Activated T-helper 17 cell treated with anti-CD3 and anti-CD28 coated beads, Interleukin-2, amount 50 U/mL, for 72 hours (primary cell): ENCODE results near the gene ZBTB48. TPM values are rescaled to one million over a fixed set of nuclear protein-coding genes. Genes with fewer than 3 reads are reported as not detected.

ENCODE experiments used
- ATAC-seq: fragments of 150-1000 bp; cut with Tn5 transposase; replicated peaks from 2 replicates; pipeline ENCODE4 v1.10.0; 2021; ENCODE audit warnings: mild to moderate bottlenecking, moderate library complexity
- H3K27ac Mint-ChIP-seq: one replicate; pipeline ENCODE4 v1.8.0; 2022; ENCODE audit warnings: mixed read lengths
- H3K27me3 Mint-ChIP-seq: one replicate; pipeline ENCODE4 v1.8.0; 2022; ENCODE audit warnings: mixed read lengths
- H3K36me3 Mint-ChIP-seq: one replicate; pipeline ENCODE4 v1.8.0; 2022; ENCODE audit warnings: low read depth, mild to moderate bottlenecking, mixed read lengths
- H3K4me1 Mint-ChIP-seq: one replicate; pipeline ENCODE4 v1.8.0; 2022; ENCODE audit warnings: mixed read lengths
- H3K4me3 Mint-ChIP-seq: one replicate; pipeline ENCODE4 v1.8.0; 2022; ENCODE audit warnings: mild to moderate bottlenecking, mixed read lengths
- H3K9me3 Mint-ChIP-seq: one replicate; pipeline ENCODE4 v1.8.0; 2022; ENCODE audit warnings: mixed read lengths
- total RNA-seq, 2 donors: library from RNA; stranded (reverse); gene quantifications; one replicate each; pipeline ENCODE4 v1.2.3, GENCODE V29; 2022

Gene ZBTB48
- total RNA-seq, 2 donors from 2014 or later: 22.0 to 28.5 TPM

DNA sequence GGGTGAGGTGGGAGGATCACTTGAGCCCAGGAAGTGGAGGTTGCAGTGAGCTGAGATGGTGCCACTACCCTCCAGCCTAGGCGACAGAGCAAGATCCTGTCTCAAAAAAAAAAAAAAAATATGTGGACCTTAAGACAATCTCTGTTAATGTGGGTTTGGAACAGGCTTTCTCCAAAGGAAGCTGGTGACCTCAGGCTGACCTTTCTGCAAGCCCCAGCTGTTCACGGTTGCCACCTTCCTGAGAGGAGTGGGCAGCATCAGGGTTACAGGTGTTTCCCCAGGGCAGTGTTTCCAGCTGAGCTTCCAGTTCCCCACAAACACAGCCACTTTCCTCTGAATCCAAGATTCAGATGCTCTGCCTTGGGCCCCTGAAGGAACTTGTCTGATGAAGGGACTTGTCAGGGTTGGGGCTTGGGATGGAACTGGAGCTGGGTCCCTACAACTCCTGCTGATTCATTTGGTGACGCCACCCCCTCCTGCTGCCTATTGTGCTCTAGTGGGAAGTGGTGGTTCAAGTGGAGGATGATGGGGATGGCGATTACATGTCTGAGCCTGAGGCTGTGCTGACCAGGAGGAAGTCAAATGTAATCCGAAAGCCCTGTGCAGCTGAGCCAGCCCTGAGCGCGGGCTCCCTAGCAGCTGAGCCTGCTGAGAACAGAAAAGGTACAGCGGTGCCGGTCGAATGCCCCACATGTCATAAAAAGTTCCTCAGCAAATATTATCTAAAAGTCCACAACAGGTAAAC lies 1.9 kb downstream of the ZBTB48 start:
- ATAC-seq: no peak
- Mint-ChIP-seq H3K27me3 (no peaks in the 10 kb centered on the region), H3K4me1 (peaks cover 14% of the 10 kb centered on the region), H3K9me3 (no peaks in the 10 kb centered on the region), H3K4me3 (peak overlapping the region; percentile 91), H3K36me3 (no peaks in the 10 kb centered on the region), H3K27ac (peak overlapping the region; percentile 95)

DNA sequence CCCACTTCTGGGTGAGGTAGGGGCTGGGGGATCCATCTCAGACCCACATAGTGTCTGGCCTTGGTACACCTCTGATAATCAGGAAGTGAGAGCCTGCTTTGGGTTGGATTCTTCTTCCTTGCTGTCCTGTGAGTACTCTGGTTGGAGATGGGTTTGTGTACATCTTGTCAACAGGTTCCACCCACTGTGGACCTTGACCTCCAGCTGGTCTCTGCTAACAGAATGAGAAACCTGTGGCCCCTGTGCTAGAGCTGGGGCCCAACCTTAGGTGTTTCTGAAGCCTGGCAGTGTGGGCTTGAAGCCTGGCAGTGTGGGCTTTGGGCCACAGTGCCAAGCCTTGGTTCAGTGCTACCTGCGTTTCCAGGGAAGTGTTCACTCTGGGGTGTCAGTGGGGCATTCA lies 2.6 kb downstream of the ZBTB48 start:
- ATAC-seq: no peak
- H3K9me3 Mint-ChIP-seq: no peaks in the 10 kb centered on the region
- H3K27ac Mint-ChIP-seq: peak overlapping the region; percentile 95
- no peaks in the 10 kb centered on the region for H3K27me3 Mint-ChIP-seq
- H3K36me3 Mint-ChIP-seq: no peaks in the 10 kb centered on the region
- H3K4me1 Mint-ChIP-seq: peaks cover 14% of the 10 kb centered on the region
- H3K4me3 Mint-ChIP-seq: peak overlapping the region; percentile 91

DNA sequence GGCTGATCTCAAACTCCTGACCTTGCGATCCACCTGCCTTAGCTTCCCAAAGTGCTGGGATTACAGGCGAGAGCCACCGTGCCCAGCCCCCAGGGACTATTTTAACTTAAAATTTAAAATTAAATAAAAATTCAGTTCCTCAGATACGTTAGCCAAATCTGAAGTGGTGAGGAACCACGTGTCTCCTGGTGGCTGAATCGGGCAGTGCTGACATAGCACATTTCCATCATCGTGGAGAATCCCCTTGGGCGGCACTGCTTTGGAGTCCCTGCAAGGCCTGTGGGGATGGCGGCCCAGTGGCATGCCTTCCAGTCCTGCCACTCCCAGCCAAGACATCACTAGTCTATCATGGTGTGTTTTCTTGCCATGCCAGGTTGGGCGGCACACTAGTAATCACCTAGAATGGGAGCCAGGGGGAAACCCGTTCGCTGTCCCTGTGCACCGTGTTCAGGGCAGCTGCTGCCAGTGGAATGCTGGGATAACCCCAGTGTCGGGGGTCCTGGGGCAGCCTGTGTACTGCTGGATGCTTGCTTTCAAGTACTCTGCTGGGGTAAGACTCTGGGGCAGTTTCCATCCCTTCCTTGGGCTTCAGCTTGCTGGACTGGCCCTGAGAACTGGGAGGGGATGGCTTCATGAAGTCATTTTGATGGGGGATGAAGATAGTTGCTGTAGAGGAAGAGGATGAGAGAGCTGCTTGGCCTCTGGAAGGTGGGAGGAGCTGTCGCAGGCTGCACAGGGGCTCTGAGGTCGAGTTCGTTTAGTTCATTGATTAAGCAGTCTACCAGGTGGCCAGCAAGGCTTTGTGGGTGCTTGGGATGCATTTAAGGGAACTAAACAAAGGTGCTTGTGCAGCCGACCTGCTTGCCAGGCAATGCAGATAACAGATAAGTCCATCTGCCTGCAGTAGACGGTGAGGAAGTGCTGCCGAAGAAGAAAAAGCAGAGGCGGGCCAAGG lies 4.6 kb downstream of the ZBTB48 start:
- H3K9me3 Mint-ChIP-seq: no peaks in the 10 kb centered on the region
- no peak overlapping the region for H3K4me3 Mint-ChIP-seq
- no peaks in the 10 kb centered on the region for H3K27me3 Mint-ChIP-seq
- ATAC-seq: no peak
- peaks cover 10% of the 10 kb centered on the region for H3K36me3 Mint-ChIP-seq
- peaks cover 14% of the 10 kb centered on the region for H3K4me1 Mint-ChIP-seq
- peak overlapping the region; percentile 58 for H3K27ac Mint-ChIP-seq

DNA sequence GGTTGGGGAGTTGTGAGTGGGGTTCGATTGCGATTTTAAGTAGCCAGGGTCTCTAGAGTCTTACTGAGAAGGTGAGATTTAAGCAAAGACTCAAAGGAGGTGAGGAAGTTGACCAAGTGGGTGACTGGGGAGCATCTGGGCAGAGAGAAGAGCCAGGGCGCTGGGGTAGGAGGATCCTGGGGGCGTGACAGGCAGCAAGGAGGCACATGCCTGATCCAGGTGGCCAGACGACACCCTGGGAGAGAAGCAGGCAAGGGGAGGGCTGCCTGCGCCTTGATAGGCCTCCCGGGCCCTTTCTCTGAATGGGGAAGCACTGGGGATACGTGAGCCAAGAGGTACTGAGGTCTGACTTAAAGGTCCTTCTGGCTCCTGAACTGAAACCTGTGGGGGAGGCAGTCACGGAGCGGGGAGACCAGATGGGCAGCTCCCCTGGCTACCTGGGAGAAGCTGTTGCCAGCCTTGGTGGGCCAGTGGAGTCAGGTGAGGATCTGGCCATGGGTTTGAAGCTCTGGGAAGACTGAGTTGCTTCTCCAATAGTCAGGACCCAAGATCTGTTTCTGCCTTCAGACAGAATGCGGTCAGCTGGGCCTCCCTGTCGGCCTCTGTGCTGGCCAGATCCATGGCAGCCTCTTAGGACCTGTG lies 5.4 kb downstream of the ZBTB48 start:
- ATAC-seq: no peak
- peaks cover 18% of the 10 kb centered on the region for H3K36me3 Mint-ChIP-seq
- H3K4me3 Mint-ChIP-seq: no peak overlapping the region
- no peaks in the 10 kb centered on the region for H3K9me3 Mint-ChIP-seq
- peaks cover 14% of the 10 kb centered on the region for H3K4me1 Mint-ChIP-seq
- peak overlapping the region; percentile 58 for H3K27ac Mint-ChIP-seq
- H3K27me3 Mint-ChIP-seq: no peaks in the 10 kb centered on the region

DNA sequence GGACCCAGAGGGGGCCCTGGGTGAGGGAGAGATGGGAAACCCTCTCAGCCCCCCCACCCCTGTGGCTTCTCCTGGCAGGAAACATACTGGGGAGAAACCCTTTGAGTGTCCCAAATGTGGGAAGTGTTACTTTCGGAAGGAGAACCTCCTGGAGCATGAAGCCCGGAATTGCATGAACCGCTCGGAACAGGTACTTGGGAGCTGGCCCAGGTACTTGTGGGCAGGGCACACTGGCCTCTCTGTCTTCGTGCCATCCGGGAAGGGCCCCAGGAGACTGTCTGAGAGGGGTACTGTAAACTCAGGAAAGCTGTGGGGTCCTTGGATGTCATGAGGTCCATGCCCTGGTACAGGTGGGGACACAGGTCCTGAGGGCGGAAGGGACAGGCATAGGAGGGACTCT lies 6.0 kb downstream of the ZBTB48 start:
- Mint-ChIP-seq H3K9me3 (no peaks in the 10 kb centered on the region), H3K27ac (no peak overlapping the region), H3K4me3 (no peak overlapping the region), H3K27me3 (no peaks in the 10 kb centered on the region), H3K36me3 (peaks cover 24% of the 10 kb centered on the region), H3K4me1 (peaks cover 14% of the 10 kb centered on the region)
- ATAC-seq: no peak

DNA sequence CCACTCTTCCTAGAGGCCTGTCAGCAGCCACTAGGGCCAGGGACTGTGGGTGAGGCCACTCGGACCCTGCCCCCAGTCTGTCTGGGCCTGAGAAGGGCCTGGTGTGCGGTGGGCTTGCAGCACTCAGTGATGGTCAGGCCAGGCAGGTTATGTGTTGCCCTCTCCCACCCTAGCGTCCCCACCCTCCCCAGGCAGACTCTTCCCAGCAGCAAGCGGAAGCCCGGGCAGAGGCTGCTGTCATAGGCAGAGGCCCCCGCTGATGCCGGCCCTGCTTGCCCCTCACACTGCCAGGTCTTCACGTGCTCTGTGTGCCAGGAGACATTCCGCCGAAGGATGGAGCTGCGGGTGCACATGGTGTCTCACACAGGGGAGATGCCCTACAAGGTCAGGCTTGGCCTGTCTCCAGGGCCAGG lies 6.6 kb downstream of the ZBTB48 start:
- Mint-ChIP-seq H3K27me3 (no peaks in the 10 kb centered on the region), H3K36me3 (peaks cover 27% of the 10 kb centered on the region), H3K27ac (no peak overlapping the region), H3K4me1 (peaks cover 14% of the 10 kb centered on the region), H3K9me3 (no peaks in the 10 kb centered on the region), H3K4me3 (no peak overlapping the region)
- no peak for ATAC-seq

DNA sequence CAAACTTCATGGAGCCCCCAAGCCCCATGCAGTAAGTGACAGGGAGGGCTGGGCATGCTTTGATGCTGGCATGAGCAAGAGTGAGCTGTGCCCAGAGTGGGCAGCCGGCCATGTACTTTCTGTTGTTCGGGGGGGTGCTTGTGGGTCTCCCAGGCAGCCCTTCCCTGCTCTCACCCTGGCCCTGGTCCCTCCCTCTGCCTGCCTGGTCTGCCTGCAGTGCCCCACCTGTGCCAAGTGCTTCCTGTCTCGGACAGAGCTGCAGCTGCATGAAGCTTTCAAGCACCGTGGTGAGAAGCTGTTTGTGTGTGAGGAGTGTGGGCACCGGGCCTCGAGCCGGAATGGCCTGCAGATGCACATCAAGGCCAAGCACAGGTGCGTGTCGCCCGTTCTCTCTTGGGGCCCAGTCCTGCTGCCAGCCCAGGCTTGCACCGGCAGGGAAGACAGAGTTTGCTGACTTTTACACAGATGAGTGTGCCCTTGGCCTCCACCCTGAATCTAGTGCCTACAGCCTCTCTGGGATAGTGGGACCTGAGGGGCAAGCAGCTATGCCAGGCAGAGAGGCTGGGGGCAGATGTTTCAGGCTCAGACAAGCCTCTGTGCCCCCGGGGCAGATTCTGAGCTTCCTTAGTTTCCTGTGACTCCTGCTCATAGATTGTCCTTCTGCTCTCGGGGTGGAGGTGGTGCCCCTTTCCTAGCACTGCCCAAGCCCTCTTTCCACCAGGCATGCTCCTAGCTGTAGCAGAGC lies 7.6 kb downstream of the ZBTB48 start:
- Mint-ChIP-seq H3K4me1 (peaks cover 8% of the 10 kb centered on the region), H3K4me3 (no peak overlapping the region), H3K36me3 (peaks cover 27% of the 10 kb centered on the region), H3K27me3 (no peaks in the 10 kb centered on the region), H3K9me3 (no peaks in the 10 kb centered on the region), H3K27ac (no peak overlapping the region)
- ATAC-seq: no peak

DNA sequence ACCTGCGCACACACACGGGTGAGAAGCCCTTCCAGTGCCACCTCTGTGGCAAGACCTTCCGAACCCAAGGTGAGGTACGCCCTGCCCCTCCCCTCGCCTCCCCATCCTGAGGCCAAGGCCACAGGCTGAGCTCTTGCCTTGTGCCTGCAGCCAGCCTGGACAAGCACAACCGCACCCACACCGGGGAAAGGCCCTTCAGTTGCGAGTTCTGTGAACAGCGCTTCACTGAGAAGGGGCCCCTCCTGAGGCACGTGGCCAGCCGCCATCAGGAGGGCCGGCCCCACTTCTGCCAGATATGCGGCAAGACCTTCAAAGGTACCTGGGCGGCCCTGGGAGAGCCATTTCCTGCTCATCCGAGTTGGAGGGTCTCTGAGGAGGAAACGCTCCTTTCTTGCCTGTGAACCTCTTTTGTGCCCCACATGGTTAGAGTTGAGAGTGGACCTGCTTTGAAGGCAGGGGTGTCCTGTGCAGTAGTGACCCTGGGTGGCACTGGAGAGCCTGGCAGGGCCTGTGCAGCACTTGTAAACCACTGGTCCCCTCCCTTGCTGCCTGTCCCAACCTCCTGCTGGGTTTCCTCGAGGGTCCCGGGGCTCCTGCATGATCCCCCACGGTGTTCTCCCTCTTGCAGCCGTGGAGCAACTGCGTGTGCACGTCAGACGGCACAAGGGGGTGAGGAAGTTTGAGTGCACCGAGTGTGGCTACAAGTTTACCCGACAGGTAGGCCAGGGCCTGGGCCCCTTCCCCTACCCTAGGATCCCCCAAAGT lies 8.5 kb downstream of the ZBTB48 start:
- Mint-ChIP-seq H3K4me1 (peaks cover 6% of the 10 kb centered on the region), H3K36me3 (peaks cover 35% of the 10 kb centered on the region), H3K9me3 (no peaks in the 10 kb centered on the region), H3K27ac (no peak overlapping the region), H3K4me3 (no peak overlapping the region), H3K27me3 (no peaks in the 10 kb centered on the region)
- ATAC-seq: no peak

DNA sequence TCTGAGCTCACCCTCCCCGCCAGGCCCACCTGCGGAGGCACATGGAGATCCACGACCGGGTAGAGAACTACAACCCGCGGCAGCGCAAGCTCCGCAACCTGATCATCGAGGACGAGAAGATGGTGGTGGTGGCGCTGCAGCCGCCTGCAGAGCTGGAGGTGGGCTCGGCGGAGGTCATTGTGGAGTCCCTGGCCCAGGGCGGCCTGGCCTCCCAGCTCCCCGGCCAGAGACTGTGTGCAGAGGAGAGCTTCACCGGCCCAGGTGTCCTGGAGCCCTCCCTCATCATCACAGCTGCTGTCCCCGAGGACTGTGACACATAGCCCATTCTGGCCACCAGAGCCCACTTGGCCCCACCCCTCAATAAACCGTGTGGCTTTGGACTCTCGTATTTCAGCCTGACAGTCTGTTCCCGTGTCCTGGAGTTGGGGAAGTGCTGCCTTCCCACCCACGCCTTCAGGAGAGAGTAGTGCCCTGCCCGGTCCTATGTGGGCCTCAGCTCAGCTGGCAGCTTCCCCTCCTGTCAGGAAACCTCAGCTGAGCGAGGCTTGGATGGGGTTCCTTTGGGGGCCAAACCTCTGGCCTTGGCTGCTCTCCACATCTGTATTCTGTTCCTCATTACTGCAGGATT lies 9.2 kb downstream of the ZBTB48 start:
- no peak for ATAC-seq
- Mint-ChIP-seq H3K4me3 (no peak overlapping the region), H3K27ac (peak overlapping the region; percentile 12), H3K9me3 (no peaks in the 10 kb centered on the region), H3K4me1 (peaks cover 6% of the 10 kb centered on the region), H3K27me3 (no peaks in the 10 kb centered on the region), H3K36me3 (peaks cover 42% of the 10 kb centered on the region)

DNA sequence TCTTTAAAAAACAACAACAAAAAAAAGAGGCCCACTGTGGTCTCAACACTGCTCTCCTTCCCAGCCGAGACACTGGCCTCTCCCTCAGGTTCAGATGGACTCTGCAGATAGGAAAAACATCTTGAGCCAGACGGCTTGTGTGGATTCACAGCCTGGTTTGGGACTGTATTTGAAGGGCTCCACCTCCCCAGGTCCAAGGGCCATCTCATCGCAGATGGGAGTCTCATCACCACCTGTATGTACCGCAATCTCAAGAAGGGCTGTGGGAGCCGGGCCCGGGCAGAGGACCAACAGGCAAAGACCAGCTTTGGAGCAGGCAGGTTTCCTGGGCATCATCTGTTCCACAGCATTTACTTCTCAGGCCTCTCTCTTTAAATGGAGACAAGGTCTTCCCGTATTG lies 10.3 kb downstream of the ZBTB48 start:
- peaks cover 53% of the 10 kb centered on the region for H3K36me3 Mint-ChIP-seq
- H3K4me3 Mint-ChIP-seq: no peak overlapping the region
- no peak overlapping the region for H3K27ac Mint-ChIP-seq
- ATAC-seq: no peak
- no peaks in the 10 kb centered on the region for H3K27me3 Mint-ChIP-seq
- H3K9me3 Mint-ChIP-seq: no peaks in the 10 kb centered on the region
- no peaks in the 10 kb centered on the region for H3K4me1 Mint-ChIP-seq

GRCh38 chr1:6591222-6591621 lies 11.4 kb downstream of the ZBTB48 start:
- no peak for ATAC-seq
- no peaks in the 10 kb centered on the region for H3K9me3 Mint-ChIP-seq
- no peak overlapping the region for H3K4me3 Mint-ChIP-seq
- no peaks in the 10 kb centered on the region for H3K4me1 Mint-ChIP-seq
- H3K27ac Mint-ChIP-seq: peak overlapping the region; percentile 59
- H3K36me3 Mint-ChIP-seq: peaks cover 64% of the 10 kb centered on the region
- H3K27me3 Mint-ChIP-seq: no peaks in the 10 kb centered on the region

DNA sequence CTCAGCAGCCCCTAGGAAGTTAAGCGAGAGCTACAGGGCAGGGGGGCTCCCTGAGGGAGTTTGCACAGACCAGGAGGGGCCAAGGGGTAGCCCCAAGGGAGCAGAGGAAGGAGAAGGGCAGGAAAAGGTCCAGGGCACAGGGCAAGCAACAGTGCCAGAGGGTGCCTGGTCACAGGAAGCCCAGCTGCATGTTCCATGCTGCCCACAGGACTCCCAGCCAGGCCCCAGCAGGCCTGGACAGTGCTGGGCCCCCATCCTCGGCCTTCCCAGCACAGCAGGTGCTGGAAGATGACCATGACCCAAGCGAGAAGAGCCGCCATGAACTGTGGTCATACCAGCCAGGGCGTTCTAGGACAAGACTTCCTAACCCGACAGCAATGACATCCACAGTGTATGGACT lies 11.8 kb downstream of the ZBTB48 start:
- Mint-ChIP-seq H3K4me1 (no peaks in the 10 kb centered on the region), H3K9me3 (no peaks in the 10 kb centered on the region), H3K4me3 (no peak overlapping the region), H3K27ac (no peak overlapping the region), H3K27me3 (no peaks in the 10 kb centered on the region), H3K36me3 (peaks cover 69% of the 10 kb centered on the region)
- ATAC-seq: no peak

DNA sequence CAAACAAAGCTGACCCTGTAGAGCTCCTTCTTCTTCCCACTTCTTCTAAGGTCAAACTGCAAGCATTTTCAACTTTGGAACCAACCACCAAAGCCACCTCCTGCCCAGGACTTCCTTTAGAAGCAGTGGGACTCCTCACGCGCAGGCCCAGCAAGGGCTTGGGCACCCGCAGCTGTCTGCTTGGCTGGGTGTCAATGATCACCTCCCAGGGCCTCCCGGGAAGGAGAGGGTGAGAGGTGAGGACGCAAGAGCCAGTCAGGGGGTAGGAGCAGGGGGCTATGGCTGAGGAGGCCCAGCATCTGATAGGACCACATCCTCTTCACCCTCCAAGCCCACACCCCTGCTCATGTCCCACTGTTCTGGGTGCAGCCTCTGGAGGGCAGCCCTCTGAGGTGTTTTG lies 12.6 kb downstream of the ZBTB48 start:
- no peaks in the 10 kb centered on the region for H3K4me1 Mint-ChIP-seq
- H3K36me3 Mint-ChIP-seq: peaks cover 77% of the 10 kb centered on the region
- no peaks in the 10 kb centered on the region for H3K9me3 Mint-ChIP-seq
- H3K27me3 Mint-ChIP-seq: no peaks in the 10 kb centered on the region
- no peak overlapping the region for H3K27ac Mint-ChIP-seq
- no peak for ATAC-seq
- H3K4me3 Mint-ChIP-seq: no peak overlapping the region
